ENCODE measurements around the gene GP5.

The GP5 gene

GRCh38 chr3:194346621-194347020, 52.4 kb downstream of the GP5 start:
- no peak for ATAC-seq

GRCh38 chr3:194346035-194346434, 53.0 kb downstream of the GP5 start:
- ATAC-seq = no peak

All from activated CD4-positive, CD25-positive, alpha-beta regulatory T cell treated with anti-CD3 and anti-CD28 coated beads, Interleukin-2, amount 50 U/mL, for 24 hours (primary cell).